Smooth muscle cell (in vitro differentiated cells): ENCODE results near the gene FST. TPM values are rescaled to one million over a fixed set of nuclear protein-coding genes. Genes with fewer than 3 reads are reported as not detected.
A peak's percentile ranks its signal among the peaks of the same experiment; 100 is the strongest.

Experiments used
- DNase-seq: peaks from one replicate; lab custom pipeline; 2025; ENCODE audit not compliant: unreplicated experiment; lab: John Stamatoyannopoulos, UW
- H2AFZ ChIP-seq: fragments of 200-600 bp; sonication (generic); 2 replicates; pipeline ENCODE4 v1.6.0; 2016; ENCODE audit warnings: antibody characterized with exemption, low read depth, mild to moderate bottlenecking
- H3F3A ChIP-seq: fragments of 200-600 bp; sonication (generic); 2 replicates; pipeline ENCODE4 v1.6.0; 2017; ENCODE audit warnings: antibody characterized with exemption, low read depth
- H3K27ac ChIP-seq: fragments of 200-600 bp; sonication (generic); 2 replicates; pipeline ENCODE4 v1.5.1; 2016; ENCODE audit warnings: low read depth, mild to moderate bottlenecking
- H3K27me3 ChIP-seq: fragments of 200-600 bp; sonication (generic); 2 replicates; pipeline ENCODE4 v1.6.1; 2016; ENCODE audit warnings: low read depth, mild to moderate bottlenecking
- H3K36me3 ChIP-seq: fragments of 200-600 bp; sonication (generic); 2 replicates; pipeline ENCODE4 v1.5.1; 2016; ENCODE audit warnings: low read depth
- H3K4me1 ChIP-seq: fragments of 200-600 bp; sonication (generic); 2 replicates; pipeline ENCODE4 v1.5.1; 2016; ENCODE audit warnings: low read depth
- H3K4me2 ChIP-seq: fragments of 200-600 bp; sonication (generic); 2 replicates; pipeline ENCODE4 v1.6.0; 2016; ENCODE audit warnings: mild to moderate bottlenecking
- H3K4me3 ChIP-seq: fragments of 200-600 bp; sonication (generic); 2 replicates; pipeline ENCODE4 v1.5.1; 2016; ENCODE audit warnings: mild to moderate bottlenecking
- H3K79me2 ChIP-seq: fragments of 200-600 bp; sonication (generic); 2 replicates; pipeline ENCODE4 v1.6.0; 2016; ENCODE audit warnings: low read depth, mild to moderate bottlenecking
- H3K9ac ChIP-seq: fragments of 200-600 bp; sonication (generic); 2 replicates; pipeline ENCODE4 v1.6.0; 2016; ENCODE audit warnings: low read depth
- H3K9me3 ChIP-seq: fragments of 200-600 bp; sonication (generic); replicated peaks from 2 replicates; pipeline ENCODE4 v1.5.1; 2016; ENCODE audit warnings: low read depth
- H4K20me1 ChIP-seq: fragments of 200-600 bp; sonication (generic); 2 replicates; pipeline ENCODE4 v1.6.0; 2016; ENCODE audit warnings: low read depth
- CTCF ChIP-seq: fragments of 200-600 bp; sonication (generic); IDR thresholded peaks from 2 replicates; pipeline ENCODE4 v1.5.1; 2017; ENCODE audit warnings: borderline replicate concordance, mild to moderate bottlenecking, antibody characterized with exemption; ENCODE audit not compliant: insufficient read depth, poor library complexity, severe bottlenecking
- WGBS: methylation state at CpG from one replicate; pipeline ENCODE4 v1.1.7; 2016; ENCODE audit warnings: low lambda C conversion rate; 5-methylcytosine and 5-hydroxymethylcytosine counted together
- polyA plus RNA-seq: library from polyadenylated mRNA; unstranded; fragments of >200 nt; fragmentation: Nextera tagmentation; extraction: Ambion mirVana; gene quantifications from 2 replicates; pipeline ENCODE4 v1.2.1, GENCODE V29; 2016
- total RNA-seq: library from RNA; depleted of rRNA; stranded (reverse); fragments of >200 nt; gene quantifications from 2 replicates; pipeline ENCODE4 v1.2.3, GENCODE V29; 2014

The FST gene
- total RNA-seq (31.6 and 52.6 TPM in 2 replicates), polyA plus RNA-seq (95.5 and 130 TPM in 2 replicates)

GRCh38 chr5:53480416-53481158 lies at the start of gene FST:
Gene FST (plus strand): TSS chr5:53480629. CDS start chr5:53480792, 163 bp downstream.
- peak within 1 kb of the TSS; percentile 100 for H3K4me2 ChIP-seq
- peak within 1 kb of the TSS; percentile 92 for H3K4me3 ChIP-seq
- peaks cover 7% of the 10 kb centered on the region for H3K4me1 ChIP-seq
- under 1% methylated on average over 64 of the region's 64 CpGs for WGBS
- peaks cover 4% of the 10 kb centered on the region for H3F3A ChIP-seq
- peaks cover 10% of the 10 kb centered on the region for H3K79me2 ChIP-seq
- H3K27ac ChIP-seq, result peak within 1 kb of the TSS; percentile 72
- no peak for DNase-seq
- H3K36me3 ChIP-seq, result peaks cover 3% of the 10 kb centered on the region
- peak within 1 kb of the TSS; percentile 99 for H2AFZ ChIP-seq
- no peaks in the 10 kb centered on the region for H3K27me3 ChIP-seq
- H4K20me1 ChIP-seq, result no peaks in the 10 kb centered on the region
- peak within 1 kb of the TSS; percentile 78 for H3K9ac ChIP-seq
- TF ChIP-seq CTCF, result no peak
- H3K9me3 ChIP-seq, result no peaks in the 10 kb centered on the region

GRCh38 chr5:53431665-53432064 lies 48.8 kb upstream of the FST start:
- Histone ChIP-seq H3K4me1 (no peaks in the 10 kb centered on the region), H3K9ac (no peak overlapping the region), H3K36me3 (no peaks in the 10 kb centered on the region), H3K4me3 (no peak overlapping the region), H4K20me1 (no peaks in the 10 kb centered on the region), H3K27me3 (no peaks in the 10 kb centered on the region), H3K79me2 (no peaks in the 10 kb centered on the region), H3K27ac (peak overlapping the region; percentile 71), H3K4me2 (peak overlapping the region; percentile 4), H3F3A (no peaks in the 10 kb centered on the region), H3K9me3 (no peaks in the 10 kb centered on the region), H2AFZ (no peak overlapping the region)
- no peak for DNase-seq
- 22% methylated on average over 6 of the region's 6 CpGs for WGBS
- TF ChIP-seq CTCF, result no peak

GRCh38 chr5:53433026-53433425 lies 47.4 kb upstream of the FST start:
- Histone ChIP-seq H3K9me3 (no peaks in the 10 kb centered on the region), H4K20me1 (no peaks in the 10 kb centered on the region), H3K4me1 (no peaks in the 10 kb centered on the region), H3K4me2 (no peak overlapping the region), H3K9ac (no peak overlapping the region), H3K4me3 (no peak overlapping the region), H2AFZ (no peak overlapping the region), H3K79me2 (no peaks in the 10 kb centered on the region), H3K36me3 (no peaks in the 10 kb centered on the region), H3F3A (no peaks in the 10 kb centered on the region), H3K27me3 (no peaks in the 10 kb centered on the region), H3K27ac (no peak overlapping the region)
- no peak for DNase-seq
- WGBS, result 84% methylated on average over 1 of the region's 1 CpG
- no peak for TF ChIP-seq CTCF

GRCh38 chr5:53434541-53434940 lies 45.9 kb upstream of the FST start:
- no peak overlapping the region for H3K9ac ChIP-seq
- no peak for TF ChIP-seq CTCF
- H2AFZ ChIP-seq, result no peak overlapping the region
- 24% methylated on average over 1 of the region's 1 CpG for WGBS
- no peaks in the 10 kb centered on the region for H3K4me1 ChIP-seq
- H3K4me3 ChIP-seq, result no peak overlapping the region
- no peaks in the 10 kb centered on the region for H3K27me3 ChIP-seq
- no peaks in the 10 kb centered on the region for H3F3A ChIP-seq
- DNase-seq, result no peak
- no peaks in the 10 kb centered on the region for H3K79me2 ChIP-seq
- no peak overlapping the region for H3K27ac ChIP-seq
- no peaks in the 10 kb centered on the region for H4K20me1 ChIP-seq
- H3K36me3 ChIP-seq, result no peaks in the 10 kb centered on the region
- no peak overlapping the region for H3K4me2 ChIP-seq
- no peaks in the 10 kb centered on the region for H3K9me3 ChIP-seq
